GM21367 (cell line): ENCODE data around the gene PBX4.
"Not testable (repeated sequence)": the region's sequence is repeated elsewhere in the genome, so short reads cannot be mapped to it uniquely, and the experiment has no call there.

Experiments used
- ATAC-seq: cut with Tn5 transposase; IDR thresholded peaks from one replicate; pipeline ENCODE4 v1.9.1; 2021; ENCODE audit not compliant: unreplicated experiment

Gene PBX4

DNA sequence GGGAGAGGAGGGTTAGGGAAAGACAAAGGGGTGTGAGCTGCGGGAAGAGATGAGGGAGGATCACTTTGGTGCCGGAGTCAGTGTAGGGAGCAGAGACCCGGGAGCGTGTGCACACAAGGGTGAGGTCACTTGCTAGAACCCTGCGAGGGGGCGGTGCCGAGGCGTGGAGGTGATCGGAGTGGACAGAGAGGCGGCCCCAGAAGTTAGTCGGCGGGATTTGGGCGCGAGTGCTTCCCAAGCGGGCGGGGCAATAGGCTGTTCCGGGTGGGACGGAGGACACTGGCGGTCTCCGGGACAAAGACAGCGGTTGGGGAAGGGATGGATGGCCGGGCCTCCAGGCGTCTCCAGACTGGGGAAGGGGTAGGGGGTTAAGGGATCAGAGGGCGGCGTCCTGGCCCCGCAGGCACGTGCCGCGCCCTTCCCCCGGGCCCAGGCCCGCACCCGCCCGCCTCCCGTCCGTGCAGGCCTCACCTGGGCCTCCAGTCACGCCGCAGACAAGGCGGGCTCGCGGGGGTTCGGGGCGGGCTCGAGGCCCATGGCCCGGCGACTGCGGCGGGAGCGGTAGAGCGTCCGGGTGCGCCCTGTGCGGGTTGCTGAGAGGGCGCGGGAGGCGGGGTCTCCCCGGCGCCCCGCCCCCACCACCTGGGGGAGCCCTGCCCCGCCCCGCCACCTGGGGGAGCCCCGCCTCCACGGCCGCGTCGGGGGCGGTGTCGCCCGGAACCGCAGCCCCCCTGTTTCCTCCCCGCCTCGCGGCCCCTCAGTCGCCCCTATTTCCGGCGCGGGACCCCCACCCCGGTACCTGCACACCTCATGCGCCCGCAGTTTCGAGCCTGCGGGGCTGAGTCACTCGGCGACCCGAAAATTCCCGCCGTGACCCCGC lies 9.4 kb upstream of the PBX4 start, which contains the start of gene LPAR2:
Gene LPAR2, minus strand, starts transcription at position 600 of the 880 bp plus-strand sequence. CDS start 945 bp downstream, outside the sequence.
- ATAC-seq: no peak

DNA sequence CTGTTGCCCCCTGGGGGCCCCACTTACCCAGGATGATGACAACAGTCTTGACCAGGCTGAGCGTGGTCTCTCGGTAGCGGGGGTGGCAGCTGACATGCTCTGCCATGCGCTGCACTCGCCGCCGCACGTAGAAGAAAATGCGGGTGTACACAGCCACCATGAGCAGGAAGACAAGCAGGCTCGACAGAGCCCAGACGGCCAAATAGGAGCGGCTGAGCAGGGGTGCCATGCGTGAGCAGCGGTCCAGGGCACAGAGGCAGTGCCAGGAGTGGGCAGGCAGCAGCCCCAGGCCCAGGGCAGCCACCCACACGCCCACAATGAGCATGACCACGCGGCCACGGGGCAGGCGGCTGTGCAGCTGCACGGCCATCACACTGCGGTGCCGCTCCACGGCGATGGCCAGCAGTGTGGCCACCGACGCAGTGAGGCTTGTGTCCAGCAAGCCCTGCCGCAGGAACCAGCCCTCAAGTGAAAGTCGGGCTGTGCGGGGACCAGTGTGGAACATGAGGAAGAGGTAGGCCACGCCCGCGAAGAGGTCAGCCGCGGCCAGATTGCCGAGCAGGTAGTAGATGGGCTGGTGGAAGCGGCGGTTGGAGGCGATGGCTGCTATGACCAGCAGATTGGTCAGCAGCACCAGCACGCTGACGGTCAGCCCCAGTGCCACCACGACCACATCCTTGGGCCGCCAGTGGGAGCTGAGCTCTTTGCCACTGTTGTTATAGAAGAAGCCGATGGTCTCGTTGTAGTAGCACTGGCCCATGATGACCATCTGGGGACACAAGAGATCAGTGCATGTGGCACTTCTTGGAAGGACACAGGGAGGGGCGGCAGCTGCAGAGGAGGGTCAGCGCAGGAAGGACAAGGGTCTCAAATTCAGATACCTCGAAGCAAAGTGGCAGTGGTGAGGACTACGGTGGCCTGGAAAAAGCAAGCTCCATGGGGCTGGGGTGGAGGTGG lies 8.3 kb upstream of the PBX4 start:
- no peak for ATAC-seq

DNA sequence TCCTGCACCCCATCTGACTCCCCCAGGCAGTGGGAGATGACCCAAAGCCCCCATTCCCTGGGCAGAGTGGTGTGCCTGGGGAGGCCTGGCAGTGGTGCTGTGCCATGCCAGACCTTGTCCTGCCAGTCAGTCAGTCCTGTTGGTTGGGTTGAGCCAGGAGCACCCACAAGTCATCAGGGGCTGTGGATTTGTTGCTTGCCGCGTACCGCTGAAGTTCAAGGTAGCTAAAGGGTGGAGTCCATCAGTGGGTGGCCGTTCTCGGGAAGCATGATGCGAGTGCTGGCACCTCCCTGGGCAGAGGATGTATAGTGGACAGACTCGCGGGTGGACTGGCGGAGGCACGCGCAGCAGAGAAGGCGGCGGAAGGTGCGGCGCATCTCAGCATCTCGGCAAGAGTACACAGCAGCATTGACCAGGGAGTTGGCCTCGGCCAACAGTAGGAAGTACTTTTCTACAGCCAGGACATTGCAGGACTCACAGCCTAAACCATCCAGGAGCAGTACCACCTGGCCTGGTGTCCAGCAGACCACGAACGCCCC lies 5.6 kb upstream of the PBX4 start:
- no peak for ATAC-seq

DNA sequence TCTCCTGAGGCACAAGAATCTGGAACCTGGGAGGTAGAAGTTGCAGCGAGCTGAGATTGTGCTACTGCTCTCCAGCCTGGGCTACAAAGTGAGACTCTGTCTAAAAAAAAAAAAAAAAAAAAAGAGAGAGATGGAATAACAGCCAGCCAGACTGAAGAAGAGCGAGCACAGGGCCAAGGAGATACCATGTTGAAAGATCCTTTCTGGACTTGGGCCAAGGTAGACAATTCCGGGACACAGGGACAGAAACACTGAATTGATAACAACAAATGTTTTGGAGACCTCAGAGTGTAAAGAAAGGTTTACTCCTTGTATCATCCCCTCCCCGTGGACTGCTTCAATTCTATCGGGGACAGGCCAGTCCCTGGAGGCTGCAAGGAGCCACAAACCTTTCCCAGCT lies 4.9 kb upstream of the PBX4 start:
- no peak for ATAC-seq

DNA sequence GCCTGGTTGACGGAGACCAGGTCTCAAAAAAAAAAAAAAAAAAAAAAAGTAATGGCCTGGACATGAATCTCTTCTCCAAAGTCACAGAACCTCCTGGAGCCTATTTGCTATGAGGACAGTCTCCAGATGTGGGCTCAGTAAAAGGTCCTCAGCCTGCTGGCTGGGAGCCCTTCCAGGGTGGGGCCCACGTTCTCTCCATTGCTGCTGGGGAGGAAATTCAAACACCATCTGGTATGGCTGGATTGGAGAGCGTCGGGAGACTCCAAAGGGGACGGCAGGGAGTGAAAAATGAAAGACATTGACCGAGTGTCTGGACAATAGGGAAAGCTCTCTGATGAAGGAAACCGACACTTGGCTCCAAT lies 1.3 kb upstream of the PBX4 start:
- no peak for ATAC-seq

DNA sequence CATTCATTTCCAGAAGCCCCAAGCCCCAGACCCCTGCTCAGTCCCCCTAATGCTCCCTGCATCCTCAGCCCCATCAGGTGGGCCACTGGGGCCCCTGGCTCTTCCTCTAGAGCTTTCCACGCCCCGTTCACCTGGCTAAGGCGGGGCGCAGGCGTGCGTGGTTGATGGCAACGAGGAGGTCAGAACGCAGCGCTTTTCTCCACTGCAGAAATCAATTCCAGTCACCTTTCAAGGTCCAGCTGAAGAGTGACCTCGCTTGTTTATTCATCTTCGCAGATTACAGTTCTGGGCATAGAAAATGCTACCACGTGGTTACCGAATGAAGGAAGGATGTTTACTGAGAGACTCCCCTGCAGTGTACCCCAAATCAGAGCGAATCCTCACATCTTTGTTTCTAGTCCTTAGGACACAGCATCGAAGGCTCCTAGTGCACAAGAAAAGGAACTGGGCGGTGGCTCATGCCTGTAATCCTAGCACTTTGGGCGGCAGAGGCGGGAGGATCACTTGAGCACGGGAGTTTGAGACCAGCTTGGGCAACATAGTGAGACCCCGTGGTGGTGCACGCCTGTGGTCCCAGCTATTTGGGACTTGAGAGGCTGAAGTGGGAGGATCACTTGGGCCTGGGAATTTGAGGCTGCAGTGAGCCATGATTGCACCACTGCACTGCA lies 828 bp upstream of the PBX4 start:
- no peak for ATAC-seq

DNA sequence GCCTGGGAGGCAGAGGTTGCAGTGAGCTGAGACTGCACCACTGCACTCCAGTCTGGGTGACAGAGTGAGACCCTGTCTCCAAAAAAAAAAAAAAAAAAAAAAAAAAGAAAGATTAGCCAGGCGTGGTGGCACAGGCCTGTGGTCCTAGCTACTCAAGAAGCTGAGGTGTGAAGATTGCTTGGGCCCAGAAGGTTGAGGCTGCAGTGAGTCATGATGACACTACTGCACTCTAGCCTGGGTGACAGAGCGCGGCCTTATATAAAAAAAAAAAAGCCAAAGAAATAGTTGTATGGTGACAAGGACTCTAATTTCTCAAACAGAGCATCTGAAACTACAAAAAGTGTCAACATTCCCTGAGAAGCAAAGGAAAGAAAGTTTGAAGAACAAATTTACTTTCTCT lies 3.4 kb downstream of the PBX4 start:
- ATAC-seq: no peak

DNA sequence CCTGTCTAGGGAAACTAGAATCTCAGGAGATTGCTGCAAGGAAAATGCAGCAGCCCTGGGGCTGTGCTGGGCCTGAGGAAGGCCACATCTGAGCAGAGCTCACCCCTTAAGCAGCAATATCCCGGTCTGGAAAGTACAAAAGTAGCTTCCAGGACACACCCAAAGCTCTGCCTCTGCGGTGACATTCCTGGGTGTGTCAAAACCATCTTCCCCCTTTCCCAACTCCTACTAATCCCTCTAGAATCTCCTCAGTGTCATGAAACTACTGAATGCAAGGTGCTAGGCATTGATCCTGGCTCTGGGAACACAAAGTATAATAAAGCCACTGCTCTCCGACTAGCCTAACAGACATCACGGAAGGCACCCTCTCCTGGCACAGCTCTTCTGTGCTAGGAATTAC lies 5.0 kb downstream of the PBX4 start:
- no peak for ATAC-seq

DNA sequence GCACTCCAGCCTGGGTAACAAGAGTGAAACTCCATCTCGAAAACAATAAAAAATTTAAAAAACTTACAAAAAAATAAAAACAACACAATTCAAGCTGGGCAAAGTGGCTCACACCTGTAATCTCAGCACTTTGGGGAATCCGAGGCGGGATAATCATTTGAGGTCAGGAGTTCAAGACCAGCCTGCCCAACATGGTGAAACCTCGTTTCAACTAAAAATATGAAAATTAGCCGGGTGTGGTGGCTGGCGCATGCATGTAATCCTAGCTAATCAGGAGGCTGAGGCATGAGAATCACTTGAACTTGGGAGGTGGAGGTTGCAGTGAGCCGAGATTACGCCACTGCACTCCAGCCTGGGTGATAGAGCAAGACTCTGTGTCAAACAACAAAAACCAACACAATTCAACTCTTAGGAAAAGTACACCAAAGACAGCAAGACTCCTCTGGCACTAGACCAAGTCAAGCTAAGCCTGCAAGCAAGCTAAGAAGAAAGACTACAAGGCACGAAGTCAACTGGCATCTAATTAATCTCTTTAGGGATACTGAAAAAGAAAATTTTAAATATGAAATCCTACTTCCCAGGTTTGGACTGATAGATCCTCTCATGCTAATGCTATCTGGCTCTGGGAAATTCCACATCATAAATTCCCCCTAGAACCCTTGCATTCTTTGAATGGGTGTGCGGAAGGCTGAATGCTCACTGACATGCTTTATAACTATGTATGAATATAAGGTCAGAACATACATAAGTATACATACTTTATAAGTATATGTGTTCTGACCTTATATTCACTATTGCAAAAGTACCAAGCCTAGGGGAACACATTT lies 7.9 kb downstream of the PBX4 start:
- ATAC-seq: no peak

DNA sequence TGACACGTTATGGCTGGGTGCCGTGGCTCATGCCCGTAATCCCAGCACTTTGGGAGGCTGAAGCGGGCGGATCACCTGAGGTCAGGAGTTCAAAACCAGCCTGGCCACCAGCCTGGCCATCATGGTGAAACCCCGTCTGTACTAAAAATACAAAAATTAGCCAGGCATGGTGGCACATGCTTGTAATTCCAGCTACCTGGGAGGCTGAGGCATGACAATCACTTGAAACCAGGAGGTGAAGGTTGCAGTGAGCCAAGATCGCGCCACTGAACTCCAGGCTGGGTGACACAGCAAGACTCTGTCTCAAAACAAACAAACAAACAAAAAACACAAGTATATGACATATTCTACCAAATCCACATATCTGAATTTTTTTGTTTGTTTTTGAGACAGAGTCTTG lies 11.8 kb downstream of the PBX4 start:
- not testable (repeated sequence) for ATAC-seq

DNA sequence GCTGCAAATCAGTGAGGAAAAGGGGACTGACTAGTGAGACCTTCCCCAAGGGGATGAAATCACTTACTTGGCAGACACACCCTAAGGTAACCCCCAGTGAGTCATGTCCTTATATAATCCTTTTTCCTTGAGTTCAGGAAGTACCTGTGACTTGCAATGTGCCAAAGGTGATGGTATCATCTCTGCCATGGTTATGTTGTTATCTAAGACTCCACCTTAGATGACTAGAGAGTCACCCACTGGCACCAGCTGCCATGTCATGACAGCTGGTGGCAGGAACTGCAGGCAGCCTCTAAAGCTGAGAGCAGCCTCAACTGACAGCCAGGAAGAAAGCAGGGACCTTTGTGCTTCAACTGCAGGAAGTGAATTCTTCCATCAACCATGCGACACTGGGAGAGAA lies 12.5 kb downstream of the PBX4 start:
- no peak for ATAC-seq

DNA sequence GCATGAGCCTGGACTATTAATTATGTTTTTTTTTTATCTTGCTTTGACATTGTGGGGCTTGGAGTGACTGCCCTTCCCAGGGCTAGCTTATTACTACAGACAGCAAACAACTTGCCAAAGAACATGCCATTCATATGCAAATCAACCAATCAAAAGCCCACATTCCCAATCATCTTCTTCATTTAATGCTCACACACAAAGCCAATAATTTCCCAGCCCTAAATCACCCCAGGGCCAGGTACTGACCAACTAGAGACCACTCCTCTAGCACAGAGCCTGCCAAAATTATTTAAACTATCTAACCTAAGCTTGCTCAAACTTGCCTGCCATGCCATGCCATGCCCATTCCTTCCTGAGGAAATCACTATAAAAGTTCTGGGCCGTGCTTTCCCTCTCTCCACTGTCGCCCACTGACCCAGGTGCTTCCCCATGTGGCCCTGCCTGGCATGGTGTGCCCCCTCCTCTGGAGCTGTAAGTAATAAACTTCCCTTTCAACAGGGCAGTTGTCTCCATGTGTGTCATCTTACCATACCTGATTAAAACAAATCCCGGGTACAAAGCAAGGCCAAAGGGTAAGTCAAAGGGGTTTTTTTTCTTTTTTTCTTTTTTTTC lies 15.7 kb downstream of the PBX4 start:
- ATAC-seq: no peak

DNA sequence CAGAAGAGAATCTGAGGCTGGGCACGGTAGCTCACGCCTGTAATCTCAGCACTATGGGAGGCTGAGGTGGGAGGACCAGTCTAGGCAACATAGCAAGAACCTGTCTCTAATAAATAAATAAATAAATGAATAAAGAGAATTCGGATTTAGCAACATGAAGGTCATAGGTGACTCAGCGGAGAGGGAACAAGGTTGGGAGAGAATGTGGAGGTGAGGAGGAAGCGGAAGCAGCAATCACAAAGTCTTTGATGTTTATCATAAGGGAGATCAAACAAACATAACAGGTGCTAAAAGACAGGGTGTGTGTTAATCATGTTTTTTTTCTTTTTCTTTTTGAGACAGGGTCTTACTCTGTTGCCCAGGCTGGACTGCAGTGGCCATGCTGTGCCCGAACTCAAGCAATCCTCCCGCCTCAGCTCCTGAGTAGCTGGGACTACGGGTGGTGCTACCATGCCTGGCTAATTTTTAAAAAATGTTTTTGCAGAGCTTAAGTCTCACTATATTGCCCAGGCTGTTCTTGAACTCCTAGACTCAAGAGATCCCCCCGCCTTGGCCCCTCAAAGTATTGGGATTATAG lies 16.3 kb downstream of the PBX4 start:
- no peak for ATAC-seq

DNA sequence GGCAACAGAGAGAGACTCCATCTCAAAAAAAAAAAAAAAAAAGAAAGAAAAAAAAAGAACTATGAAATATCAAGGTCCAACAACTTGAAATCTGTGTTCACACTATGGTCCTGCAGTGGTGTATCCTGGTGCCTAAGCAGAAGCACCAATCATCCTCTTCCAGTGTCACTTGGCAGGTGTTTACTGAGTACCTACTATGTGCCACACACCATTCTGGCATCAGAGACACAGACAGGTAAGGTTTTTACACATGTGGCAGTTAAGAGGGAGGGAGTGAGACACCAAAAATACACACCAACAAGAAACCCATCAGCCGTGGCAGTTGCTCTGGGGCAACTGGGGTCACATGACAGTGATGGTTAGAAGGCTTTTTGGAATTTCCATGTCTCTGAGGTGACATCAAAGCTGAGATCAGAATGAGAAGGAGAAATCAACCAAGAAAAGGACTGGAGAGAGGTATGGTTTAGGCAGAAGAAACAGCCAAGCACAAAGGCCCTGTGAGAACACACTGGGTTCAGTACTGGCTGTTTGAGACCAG lies 17.6 kb downstream of the PBX4 start:
- ATAC-seq: no peak

DNA sequence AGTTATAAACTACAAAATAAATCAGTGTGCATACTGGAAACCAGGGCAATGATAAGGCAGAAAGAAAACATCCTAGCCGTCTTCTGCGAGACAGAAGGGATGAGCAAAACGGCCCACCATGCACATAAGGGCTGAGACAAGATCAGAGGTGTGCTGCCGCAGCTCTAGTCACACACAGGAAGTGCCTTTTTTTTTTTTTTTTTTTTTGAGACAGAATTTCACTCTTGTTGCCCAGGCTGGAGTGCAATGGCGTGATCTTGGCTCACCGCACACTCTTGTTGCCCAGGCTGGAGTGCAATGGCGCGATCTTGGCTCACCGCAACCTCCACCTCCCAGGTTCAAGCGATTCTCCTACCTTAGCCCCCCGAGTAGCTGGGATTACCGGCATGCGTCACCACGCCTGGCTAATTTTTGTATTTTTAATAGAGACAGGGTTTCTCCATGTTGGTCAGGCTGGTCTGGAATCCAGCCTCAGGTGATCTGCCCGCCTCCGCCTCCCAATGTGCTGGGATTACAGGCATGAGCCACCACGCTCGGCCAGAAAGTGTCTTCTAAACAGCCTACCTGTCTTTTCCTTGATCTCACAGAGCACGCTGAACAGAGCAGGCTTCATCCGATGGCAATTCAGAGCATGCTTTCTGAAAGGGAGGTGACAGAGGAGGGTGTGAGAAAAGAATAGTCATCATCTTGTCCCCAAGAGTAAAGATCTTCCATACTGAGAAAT lies 19.6 kb downstream of the PBX4 start:
- not testable (repeated sequence) for ATAC-seq

DNA sequence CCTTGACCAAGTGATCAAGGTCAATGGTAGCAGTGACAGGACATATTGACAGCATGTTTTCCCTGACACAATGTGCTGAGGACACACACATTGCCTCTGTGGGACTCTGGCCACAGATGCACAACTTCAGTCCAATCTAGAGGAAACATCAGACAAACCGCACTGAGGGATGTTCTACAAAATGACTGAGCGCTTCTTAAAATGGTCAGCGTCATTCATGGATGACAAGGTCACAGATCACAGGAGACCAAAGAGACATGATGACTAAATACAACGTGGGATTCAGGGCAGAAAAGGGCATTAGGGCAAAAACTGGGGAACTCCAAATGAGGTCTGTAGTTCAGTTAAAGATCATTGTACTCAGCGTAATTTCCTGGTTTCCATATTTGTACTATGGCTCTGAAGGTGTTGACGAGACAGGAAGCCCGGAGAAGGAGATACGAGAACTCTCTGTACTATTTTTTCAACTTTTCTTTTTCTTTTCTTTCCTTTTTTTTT lies 20.6 kb downstream of the PBX4 start:
- ATAC-seq: peak; percentile 44

DNA sequence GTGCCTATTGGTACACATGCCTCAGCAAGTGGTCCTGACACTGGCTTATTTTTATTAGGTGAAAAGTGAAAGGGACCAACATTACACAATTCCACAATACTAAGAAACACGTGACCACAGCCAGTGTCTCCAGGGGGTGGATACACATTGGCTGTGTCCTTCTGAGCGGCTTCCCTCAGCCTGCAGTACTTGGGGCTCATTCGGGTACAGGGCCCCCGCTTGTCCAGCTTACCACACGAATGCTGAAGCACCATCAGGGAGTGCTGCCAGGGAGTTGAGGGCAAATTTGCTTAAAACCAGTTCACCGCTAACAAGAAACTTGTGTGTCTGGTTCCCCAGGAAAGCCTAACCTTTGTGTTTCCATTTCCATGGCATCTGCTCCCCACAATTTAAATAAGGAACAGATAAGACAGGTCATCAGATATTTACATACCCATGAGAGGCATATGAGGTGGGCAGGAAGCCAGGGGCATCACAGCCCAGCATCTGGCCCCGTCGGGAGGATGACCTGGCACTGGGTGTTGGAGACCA lies 23.3 kb downstream of the PBX4 start:
- ATAC-seq: no peak

DNA sequence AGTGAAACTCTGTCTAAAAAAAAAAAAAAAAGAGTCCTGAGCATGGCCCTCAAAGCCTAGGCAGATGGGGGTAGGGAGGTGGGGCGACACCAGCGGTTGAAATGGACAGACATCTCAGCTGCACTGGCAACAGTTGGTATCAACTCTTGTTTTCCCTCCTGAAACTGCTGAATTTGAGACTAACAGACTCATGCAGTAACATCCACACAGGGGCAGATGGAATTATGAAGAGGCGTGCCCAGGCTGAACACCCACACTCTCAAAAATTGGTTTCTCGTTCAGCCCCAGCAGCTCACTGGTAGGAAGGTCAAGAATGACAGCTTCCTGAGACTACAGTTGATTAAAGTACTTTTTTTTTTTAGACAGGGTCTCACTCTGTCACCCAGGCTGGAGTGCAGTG lies 24.1 kb downstream of the PBX4 start:
- no peak for ATAC-seq
